GM06990 (cell line): ENCODE measurements around the gene WHAMM.

Experiments
- DNase-seq: peaks from one replicate; pipeline ENCODE4 v3.0.0-alpha.2; 2011; ENCODE audit not compliant: insufficient read length; ENCODE audit errors: extremely low read depth
- H3K27me3 ChIP-seq: replicated peaks from 2 replicates; pipeline ENCODE4 v1.6.0; 2011; ENCODE audit warnings: low read length; ENCODE audit not compliant: control insufficient read depth, insufficient read depth
- H3K36me3 ChIP-seq: 2 replicates; pipeline ENCODE4 v1.5.1; 2011; ENCODE audit warnings: low read length; ENCODE audit not compliant: control insufficient read depth, insufficient read depth
- H3K4me3 ChIP-seq: replicated peaks from 2 replicates; pipeline ENCODE4 v1.5.1; 2011; ENCODE audit warnings: low read depth, mild to moderate bottlenecking, control low read depth, low read length
- CTCF ChIP-seq: IDR thresholded peaks from 2 replicates; pipeline ENCODE4 v1.5.1; 2011; ENCODE audit warnings: low read length, control low read depth, mild to moderate bottlenecking, inconsistent platforms; ENCODE audit not compliant: insufficient read depth, poor library complexity, severe bottlenecking

The WHAMM gene

DNA sequence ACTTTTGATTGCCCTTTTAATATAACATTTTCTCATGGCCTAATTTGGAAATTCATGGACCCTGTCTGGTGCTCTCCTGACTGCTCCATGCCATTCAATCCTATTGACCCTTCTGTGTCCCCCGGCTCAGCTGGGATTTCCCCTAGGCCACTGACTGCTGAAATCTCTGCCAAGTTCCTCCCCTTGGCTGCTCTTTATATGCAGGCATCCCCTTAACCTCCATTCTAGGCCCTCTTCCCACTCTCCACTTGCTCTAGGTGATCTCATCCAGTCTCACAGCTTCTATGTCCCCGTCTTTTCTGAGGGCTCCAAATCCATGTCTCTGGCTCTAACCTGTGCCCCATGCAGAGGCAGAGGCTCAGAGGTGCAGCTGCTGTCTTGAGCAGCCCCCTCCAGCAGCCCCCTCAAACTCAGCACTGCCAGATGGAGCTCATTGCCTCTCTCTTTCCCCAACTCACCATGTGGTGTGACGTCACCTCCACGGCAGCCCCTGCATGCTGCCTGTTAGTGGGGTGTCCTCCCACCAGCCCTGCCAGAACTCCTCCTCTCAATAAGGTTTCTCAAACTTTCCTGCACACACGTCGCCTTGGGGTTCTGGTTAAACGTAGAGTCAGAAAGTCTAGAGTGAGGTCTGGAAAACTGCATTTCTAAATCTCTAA lies 10.1 kb upstream of the WHAMM start:
- Histone ChIP-seq H3K4me3 (no peak overlapping the region), H3K36me3 (no peaks in the 10 kb centered on the region), H3K27me3 (no peaks in the 10 kb centered on the region)
- no peak for TF ChIP-seq CTCF
- no peak for DNase-seq

DNA sequence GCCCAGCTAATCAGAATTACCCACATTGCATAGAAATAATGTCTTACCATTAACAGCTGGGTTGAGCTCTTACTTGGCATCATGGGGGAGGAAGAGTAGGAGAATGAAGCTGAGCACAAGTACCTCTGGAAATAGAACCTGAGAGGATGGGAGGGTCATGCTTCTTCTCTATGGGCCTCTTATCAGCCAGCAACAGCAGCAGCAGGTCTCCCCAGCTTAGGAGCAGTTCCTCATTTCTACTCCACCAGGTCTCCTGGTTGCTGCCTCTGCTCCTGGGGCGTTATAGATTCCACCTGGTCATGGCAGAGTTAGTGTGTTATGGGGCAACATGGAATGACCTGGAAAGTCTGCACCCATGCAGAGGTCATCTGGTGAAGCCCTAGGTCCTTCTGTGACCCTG lies 6.9 kb upstream of the WHAMM start:
- H3K36me3 ChIP-seq, result no peaks in the 10 kb centered on the region
- no peaks in the 10 kb centered on the region for H3K27me3 ChIP-seq
- DNase-seq, result no peak
- H3K4me3 ChIP-seq, result no peak overlapping the region
- no peak for TF ChIP-seq CTCF

DNA sequence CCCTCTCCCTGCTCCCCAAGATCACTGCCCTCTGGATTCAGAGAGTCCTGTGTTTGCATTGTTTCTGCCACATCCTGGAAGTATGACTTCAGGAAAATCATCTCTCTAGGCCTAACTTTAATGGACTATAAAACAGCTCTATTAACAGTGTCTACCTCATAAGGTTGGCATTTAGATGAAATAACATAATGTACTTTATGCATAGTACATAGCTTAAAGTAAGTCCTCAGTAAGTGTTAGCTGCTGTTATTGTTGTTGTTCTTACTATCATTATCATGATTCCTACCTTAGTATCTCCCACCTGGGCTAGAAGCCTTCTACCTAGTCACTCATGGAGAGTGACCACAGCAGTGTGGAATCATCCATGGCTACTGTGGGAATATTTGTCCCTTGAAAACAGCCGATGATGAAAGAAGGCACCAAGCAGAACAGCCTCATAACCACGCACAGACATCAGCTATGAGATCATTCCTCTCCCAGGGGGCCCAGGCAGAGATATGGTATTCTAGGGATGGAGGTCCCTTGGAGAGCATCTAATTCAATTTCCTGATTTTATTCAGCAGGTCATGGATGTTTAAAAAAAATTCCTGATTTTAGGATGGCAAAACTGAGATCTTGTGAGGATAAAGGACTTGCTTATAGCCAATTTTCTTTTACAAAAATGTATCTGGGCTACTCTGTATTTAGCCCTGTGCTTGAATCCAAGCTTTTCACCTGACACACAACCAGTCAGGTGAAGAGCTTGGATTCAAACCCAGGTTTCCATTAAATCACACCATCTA lies 5.4 kb upstream of the WHAMM start:
- TF ChIP-seq CTCF, result no peak
- H3K36me3 ChIP-seq, result no peaks in the 10 kb centered on the region
- no peak overlapping the region for H3K4me3 ChIP-seq
- no peak for DNase-seq
- no peaks in the 10 kb centered on the region for H3K27me3 ChIP-seq

DNA sequence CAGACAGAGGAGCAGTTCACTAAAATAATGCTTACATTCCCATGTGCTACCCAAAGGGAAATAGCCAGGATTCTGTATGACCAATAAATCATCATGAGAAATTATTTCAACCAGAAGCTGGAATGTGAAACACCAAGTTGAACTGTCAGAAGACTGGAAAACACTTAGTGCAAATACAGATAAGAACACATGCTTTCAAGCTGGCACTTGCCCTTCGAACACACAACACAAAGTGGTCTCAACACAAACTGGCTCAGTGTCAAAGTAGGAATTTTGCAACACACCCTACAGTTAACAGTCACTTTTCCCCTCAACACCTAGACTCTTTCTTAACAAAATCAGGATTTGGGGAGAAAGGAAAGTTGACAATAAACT lies 4.9 kb upstream of the WHAMM start:
- H3K4me3 ChIP-seq, result no peak overlapping the region
- no peaks in the 10 kb centered on the region for H3K27me3 ChIP-seq
- no peak for TF ChIP-seq CTCF
- no peak for DNase-seq
- H3K36me3 ChIP-seq, result no peaks in the 10 kb centered on the region

DNA sequence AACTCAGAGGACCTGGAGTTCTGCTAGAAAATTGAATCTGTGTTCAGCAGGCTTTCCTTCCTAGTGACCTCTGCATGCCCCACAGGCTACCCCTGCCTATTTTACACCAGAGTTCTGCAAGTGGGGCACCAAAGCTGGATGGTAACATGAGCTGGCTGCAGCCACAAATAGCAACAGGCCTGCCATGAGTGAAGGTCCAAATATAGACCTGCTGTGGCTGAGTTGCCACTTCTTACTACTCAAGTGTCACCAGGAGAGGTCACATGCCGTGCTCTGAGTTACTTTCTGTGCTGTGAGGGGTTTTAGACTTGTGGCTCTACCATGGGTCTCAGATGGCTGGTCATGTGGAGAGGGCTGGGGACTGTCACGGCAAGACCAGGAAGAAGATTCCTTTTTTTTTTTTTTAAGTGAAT lies 3.4 kb upstream of the WHAMM start, which contains the start of gene FSD2:
TSS of gene FSD2 (minus strand) at position 76 of the 413 bp plus-strand sequence. CDS start 18,679 bp downstream, outside the sequence.
- H3K27me3 ChIP-seq, result no peaks in the 10 kb centered on the region
- DNase-seq, result peak; percentile 70
- H3K4me3 ChIP-seq, result peak within 1 kb of the TSS; percentile 36
- peak; percentile 2 for TF ChIP-seq CTCF
- H3K36me3 ChIP-seq, result no peaks in the 10 kb centered on the region
